Jurkat, Clone E6-1 (cell line): ENCODE data around the gene GGA1.
A peak's percentile ranks its signal among the peaks of the same experiment; 100 is the strongest.

ENCODE experiments used
- DNase-seq: peaks from one replicate; pipeline ENCODE4 v3.0.0-alpha.2; 2011; ENCODE audit warnings: low read depth, low spot score
- H3K4me3 ChIP-seq: 2 replicates; pipeline ENCODE4 v1.5.1; 2011; ENCODE audit warnings: mild to moderate bottlenecking, low read length, control low read depth, moderate library complexity

GGA1 gene

GRCh38 chr22:37679670-37680069, 71.0 kb downstream of the GGA1 start:
- no peak overlapping the region for H3K4me3 ChIP-seq
- no peak for DNase-seq

GRCh38 chr22:37680191-37680851, 71.7 kb downstream of the GGA1 start:
- H3K4me3 ChIP-seq: no peak overlapping the region
- no peak for DNase-seq

- no peak for DNase-seq
- H3K4me3 ChIP-seq: no peak overlapping the region
These were observed 72.4 kb downstream of the GGA1 start for GRCh38 chr22:37681001-37681424.

- peak; percentile 61 for DNase-seq
- no peak overlapping the region for H3K4me3 ChIP-seq
These were observed 73.0 kb downstream of the GGA1 start for GRCh38 chr22:37681556-37682049.
